K562 (cell line): ENCODE data around the gene PRRT1. TPM values are rescaled to one million over a fixed set of nuclear protein-coding genes. Genes with fewer than 3 reads are reported as not detected.

Source experiments
- CHCHD3 ChIP-seq: fragments of 250-450 bp; sonication (Bioruptor Pico); IDR thresholded peaks from 2 replicates; pipeline ENCODE4 v2.1.2; 2022; ENCODE audit warnings: mild to moderate bottlenecking
- COPS2 ChIP-seq: fragments of 450-650 bp; conservative IDR thresholded peaks from 2 replicates; pipeline ENCODE4 v1.6.1; 2016; ENCODE audit warnings: mild to moderate bottlenecking, moderate library complexity
- DMBX1 ChIP-seq: fragments of 250-450 bp; sonication (Bioruptor Pico); IDR thresholded peaks from 2 replicates; pipeline ENCODE4 v1.8.0; 2022; ENCODE audit warnings: inconsistent platforms, mild to moderate bottlenecking, moderate library complexity, borderline replicate concordance
- GTF2B ChIP-seq: IDR thresholded peaks from 2 replicates; pipeline ENCODE4 v1.6.1; 2011; ENCODE audit not compliant: insufficient read length; ENCODE audit errors: extremely low read depth
- GTF2F1 ChIP-seq: IDR thresholded peaks from 2 replicates; pipeline ENCODE4 v1.6.1; 2011; ENCODE audit warnings: low read depth, low read length, improper control_type of control experiment
- HDAC1 ChIP-seq, 2 experiments: fragments of 450-650 bp; IDR thresholded peaks; 2 replicates each; pipeline ENCODE4 v1.6.1; 2016 to 2017; ENCODE audit warnings: inconsistent platforms in 1 of 2, mild to moderate bottlenecking in 1 of 2, moderate library complexity in 1 of 2
- HINFP ChIP-seq: fragments of 450-650 bp; conservative IDR thresholded peaks from 2 replicates; pipeline ENCODE4 v1.6.1; 2016; ENCODE audit warnings: missing genetic modification characterization, low read depth, mild to moderate bottlenecking, control low read depth, missing compliant biosample characterization
- JUNB ChIP-seq: fragments of 450-650 bp; formaldehyde crosslinking; conservative IDR thresholded peaks from 2 replicates; pipeline ENCODE4 v1.4.0; 2020; ENCODE audit warnings: mild to moderate bottlenecking
- L3MBTL2 ChIP-seq: fragments of 450-650 bp; IDR thresholded peaks from 2 replicates; pipeline ENCODE4 v1.6.1; 2016; ENCODE audit warnings: mild to moderate bottlenecking, moderate library complexity
- MNT ChIP-seq, 2 experiments: fragments of 450-650 bp; conservative IDR thresholded peaks; 2 replicates each; pipeline ENCODE4 v1.6.1; 2017; ENCODE audit warnings: mild to moderate bottlenecking in 2 of 2, moderate library complexity in 2 of 2
- POLR2B ChIP-seq: fragments of 450-650 bp; IDR thresholded peaks from 2 replicates; pipeline ENCODE4 v1.6.1; 2018; ENCODE audit warnings: low read depth; ENCODE audit not compliant: partially characterized antibody
- RNF219 ChIP-seq: fragments of 250-450 bp; sonication (Bioruptor Pico); IDR thresholded peaks from 2 replicates; pipeline ENCODE4 v1.5.0; 2022; ENCODE audit warnings: mild to moderate bottlenecking
- SMAD2 ChIP-seq: fragments of 150-350 bp; IDR thresholded peaks from 2 replicates; pipeline ENCODE4 v1.6.1; 2014; ENCODE audit warnings: low read depth, mild to moderate bottlenecking, low read length
- SREBF2 ChIP-seq: sonication (generic); formaldehyde crosslinking; IDR thresholded peaks from 2 replicates; pipeline ENCODE4 v1.4.0; 2020; ENCODE audit warnings: mild to moderate bottlenecking, missing genetic modification reagents
- TRIM28 ChIP-seq: fragments of 450-650 bp; IDR thresholded peaks from 2 replicates; pipeline ENCODE4 v1.6.1; 2017
- ZNF644 ChIP-seq: fragments of 200-800 bp; sonication (Bioruptor generic); IDR thresholded peaks from 2 replicates; pipeline ENCODE4 v1.6.1; 2016; ENCODE audit warnings: low read depth, missing genetic modification characterization, missing compliant biosample characterization
- polyA plus RNA-seq, 8 experiments: library from polyadenylated mRNA; depleted of rRNA in 4 of 8; stranded (reverse) in 5 of 8; unstranded in 3 of 8; fragments of >200 nt; fragmentation: Nextera tagmentation in 2 of 8; fragmentation: Illumina TruSeq in 1 of 8; extraction: Ambion mirVana in 2 of 8; extraction: Trizol in 1 of 8; gene quantifications; 2 replicates each; pipeline versions ENCODE4 v1.2.1 to v1.2.3, GENCODE V29; 2011 to 2014; ENCODE audit warnings: inconsistent platforms in 1 of 8, missing spikeins in 1 of 8
- total RNA-seq, 7 experiments: library from RNA; depleted of rRNA in 6 of 7; stranded (reverse); fragments of >200 nt in 6 of 7; fragmentation: Illumina TruSeq in 2 of 7; extraction: Trizol in 2 of 7; gene quantifications; 2 replicates each; pipeline versions ENCODE4 v1.2.1 to v1.2.3, GENCODE V29; 2011 to 2021; ENCODE audit warnings: low replicate concordance in 1 of 7
- TF ChIP-seq, protein P1 (sequence below), 3 experiments: fragments of 200-800 bp in 1 of 3; sonication (Bioruptor generic) in 1 of 3; sonication (generic) in 1 of 3; formaldehyde crosslinking in 1 of 3; IDR thresholded peaks; 2 replicates each; pipeline versions ENCODE4 v1.6.1 to v1.8.0; 2016 to 2022; ENCODE audit warnings: mild to moderate bottlenecking in 2 of 3, missing compliant biosample characterization in 2 of 3, missing genetic modification characterization in 2 of 3, missing genetic modification reagents in 1 of 3
- TF ChIP-seq, protein P2 (sequence below): fragments of 450-650 bp; IDR thresholded peaks from 2 replicates; pipeline ENCODE4 v1.6.1; 2017; ENCODE audit warnings: antibody characterized with exemption

Gene PRRT1
- total and polyA plus RNA-seq, 9 of the 15 experiments (the other 6 are each of a cell fraction or from before 2014, with no cell fraction given), result 0.14 to 3.5 (median 0.41) TPM

GRCh38 chr6:32188381-32189068, 36.8 kb upstream of the PRRT1 start (continued):
- TF ChIP-seq GTF2B, result no peak
- 0 out of 2 replicates have a peak, but pooled peaks have one; percentile 19 for TF ChIP-seq TRIM28
- peak; percentile 43 for TF ChIP-seq POLR2B
- no peak; the same call in 1 of the 2 replicates for TF ChIP-seq CHCHD3
- TF ChIP-seq SREBF2 (CRISPR knock-in tag), result no peak
- no peak for TF ChIP-seq JUNB (CRISPR knock-in tag)
- no peak for TF ChIP-seq RNF219
- TF ChIP-seq GTF2F1, result no peak
- TF ChIP-seq, protein P1, sequence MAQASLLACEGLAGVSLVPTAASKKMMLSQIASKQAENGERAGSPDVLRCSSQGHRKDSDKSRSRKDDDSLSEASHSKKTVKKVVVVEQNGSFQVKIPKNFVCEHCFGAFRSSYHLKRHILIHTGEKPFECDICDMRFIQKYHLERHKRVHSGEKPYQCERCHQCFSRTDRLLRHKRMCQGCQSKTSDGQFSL (CRISPR knock-in tag; IDR thresholded peaks at IDR 0.05), result no peak
- TF ChIP-seq, protein P1 (tag; IDR thresholded peaks at IDR 0.05), result peak in 1 of 2 experiments; percentile 55; a peak in 1 of 4 replicates
- TF ChIP-seq L3MBTL2, result 0 out of 2 replicates have a peak, but pooled peaks have one; percentile 18
- no peak for TF ChIP-seq DMBX1 (CRISPR knock-in tag)
- TF ChIP-seq HINFP (tag), result 0 out of 2 replicates have a peak, but pooled peaks have one; percentile 13
- TF ChIP-seq HDAC1 (IDR thresholded peaks at IDR 0.05), result peak in 1 of 2 experiments; percentile 48; a peak in 1 of 4 replicates
- TF ChIP-seq MNT (conservative IDR thresholded peaks at IDR 0.05), result peak; percentile 48 to 80; a peak in 3 of 4 replicates
- TF ChIP-seq, protein P2, sequence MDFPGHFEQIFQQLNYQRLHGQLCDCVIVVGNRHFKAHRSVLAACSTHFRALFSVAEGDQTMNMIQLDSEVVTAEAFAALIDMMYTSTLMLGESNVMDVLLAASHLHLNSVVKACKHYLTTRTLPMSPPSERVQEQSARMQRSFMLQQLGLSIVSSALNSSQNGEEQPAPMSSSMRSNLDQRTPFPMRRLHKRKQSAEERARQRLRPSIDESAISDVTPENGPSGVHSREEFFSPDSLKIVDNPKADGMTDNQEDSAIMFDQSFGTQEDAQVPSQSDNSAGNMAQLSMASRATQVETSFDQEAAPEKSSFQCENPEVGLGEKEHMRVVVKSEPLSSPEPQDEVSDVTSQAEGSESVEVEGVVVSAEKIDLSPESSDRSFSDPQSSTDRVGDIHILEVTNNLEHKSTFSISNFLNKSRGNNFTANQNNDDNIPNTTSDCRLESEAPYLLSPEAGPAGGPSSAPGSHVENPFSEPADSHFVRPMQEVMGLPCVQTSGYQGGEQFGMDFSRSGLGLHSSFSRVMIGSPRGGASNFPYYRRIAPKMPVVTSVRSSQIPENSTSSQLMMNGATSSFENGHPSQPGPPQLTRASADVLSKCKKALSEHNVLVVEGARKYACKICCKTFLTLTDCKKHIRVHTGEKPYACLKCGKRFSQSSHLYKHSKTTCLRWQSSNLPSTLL, result 0 out of 2 replicates have a peak, but pooled peaks have one; percentile 22
- no peak for TF ChIP-seq ZNF644 (tag)
- no peak for TF ChIP-seq COPS2
- no peak for TF ChIP-seq SMAD2
